IMR-90 (cell line): ENCODE results near the gene CTRB2. TPM values are rescaled to one million over a fixed set of nuclear protein-coding genes. Genes with fewer than 3 reads are reported as not detected.

Source experiments
- ATAC-seq: fragments of 200-7000 bp; cut with Tn5 transposase; 2 replicates; pipeline ENCODE4 v1.9.1; 2020; ENCODE audit warnings: low read depth, mild to moderate bottlenecking, moderate library complexity
- BruUV-seq: library from RNA; stranded (reverse); fragments of 400-500 nt; replicated peaks from 2 replicates; lab custom pipeline; 2021; lab: Mats Ljungman, UMichigan
- CTCF ChIA-PET: fragments of 300-600 bp; formaldehyde crosslinking; extraction: SDS; loops from one replicate; lab custom pipeline; 2021; ENCODE audit warnings: antibody characterized with exemption; lab: Yijun Ruan, JAX
- POLR2A ChIA-PET: fragments of 300-600 bp; sonication (Branson Sonifier 250); formaldehyde crosslinking; loops from one replicate; lab custom pipeline; 2022; ENCODE audit warnings: antibody characterized with exemption; ENCODE audit not compliant: unreplicated experiment; lab: Charles Lee
- DNase-seq: peaks from one replicate; pipeline ENCODE4 v3.0.0; 2013
- H2AFZ ChIP-seq: replicated peaks from 2 replicates; pipeline ENCODE3; 2013; ENCODE audit warnings: low read length, mild to moderate bottlenecking; ENCODE audit not compliant: poor library complexity
- H2AK5ac ChIP-seq: 2 replicates; pipeline ENCODE4 v1.6.1; 2013; ENCODE audit warnings: low read depth, low read length, inconsistent platforms
- H2AK9ac ChIP-seq: replicated peaks from 2 replicates; pipeline ENCODE3; 2013; ENCODE audit warnings: mild to moderate bottlenecking, low read depth, low read length, moderate library complexity; ENCODE audit not compliant: poor library complexity
- H2BK120ac ChIP-seq: 2 replicates; pipeline ENCODE4 v1.6.1; 2013; ENCODE audit warnings: low read depth, low read length, inconsistent platforms
- H2BK15ac ChIP-seq: 3 replicates; pipeline ENCODE4 v1.6.1; 2013; ENCODE audit warnings: low read depth, low read length, inconsistent platforms
- H2BK20ac ChIP-seq: 2 replicates; pipeline ENCODE4 v1.6.1; 2013; ENCODE audit warnings: low read depth, mild to moderate bottlenecking, inconsistent platforms, low read length, moderate library complexity
- H2BK5ac ChIP-seq: 2 replicates; pipeline ENCODE4 v1.6.1; 2013; ENCODE audit warnings: mild to moderate bottlenecking, low read depth, low read length, inconsistent platforms; ENCODE audit not compliant: poor library complexity, severe bottlenecking
- H3K14ac ChIP-seq: replicated peaks from 2 replicates; pipeline ENCODE4 v1.6.1; 2013; ENCODE audit warnings: low read depth, low read length, inconsistent platforms
- H3K18ac ChIP-seq: 2 replicates; pipeline ENCODE4 v1.6.1; 2013; ENCODE audit warnings: low read depth, low read length, control low read depth
- H3K23ac ChIP-seq: 2 replicates; pipeline ENCODE4 v1.6.1; 2013; ENCODE audit warnings: low read depth, low read length, inconsistent platforms
- H3K27ac ChIP-seq: 2 replicates; pipeline ENCODE4 v1.5.1; 2013; ENCODE audit warnings: mild to moderate bottlenecking, control low read depth, low read length; ENCODE audit not compliant: insufficient read depth
- H3K27me3 ChIP-seq: 2 replicates; pipeline ENCODE4 v1.6.1; 2013; ENCODE audit warnings: low read length; ENCODE audit not compliant: control insufficient read depth, insufficient read depth
- H3K36me3 ChIP-seq: 2 replicates; pipeline ENCODE4 v1.6.1; 2013; ENCODE audit warnings: low read length, mixed read lengths; ENCODE audit not compliant: control insufficient read depth, insufficient read depth
- H3K4ac ChIP-seq: 2 replicates; pipeline ENCODE4 v1.6.1; 2013; ENCODE audit warnings: low read depth, low read length, inconsistent platforms
- H3K4me1 ChIP-seq: 2 replicates; pipeline ENCODE4 v1.6.1; 2013; ENCODE audit warnings: low read length, mixed read lengths; ENCODE audit not compliant: control insufficient read depth, insufficient read depth
- H3K4me2 ChIP-seq: 2 replicates; pipeline ENCODE4 v1.6.1; 2013; ENCODE audit warnings: low read depth, mild to moderate bottlenecking, control low read depth, low read length, moderate library complexity
- H3K4me3 ChIP-seq: 2 replicates; pipeline ENCODE4 v1.5.1; 2013; ENCODE audit warnings: low read depth, mild to moderate bottlenecking, control low read depth, low read length, moderate library complexity; ENCODE audit not compliant: insufficient read depth
- H3K56ac ChIP-seq: 2 replicates; pipeline ENCODE4 v1.6.1; 2013; ENCODE audit warnings: low read length, inconsistent platforms; ENCODE audit not compliant: insufficient read depth; ENCODE audit errors: extremely low read depth
- H3K79me1 ChIP-seq, 2 experiments: 2 replicates each; pipeline ENCODE4 v1.6.1; 2013; ENCODE audit warnings: low read length in 2 of 2, inconsistent platforms in 1 of 2, low read depth in 1 of 2
- H3K9ac ChIP-seq: 2 replicates; pipeline ENCODE4 v1.6.1; 2013; ENCODE audit warnings: low read depth, low read length, control low read depth
- H3K9me1 ChIP-seq: 2 replicates; pipeline ENCODE4 v1.6.1; 2013; ENCODE audit warnings: low read length, inconsistent platforms; ENCODE audit not compliant: insufficient read depth
- H3K9me3 ChIP-seq: 2 replicates; pipeline ENCODE4 v1.6.1; 2013; ENCODE audit warnings: low read length; ENCODE audit not compliant: control insufficient read depth, insufficient read depth
- H4K20me1 ChIP-seq: 2 replicates; pipeline ENCODE4 v1.6.1; 2013; ENCODE audit warnings: low read length, inconsistent platforms; ENCODE audit not compliant: insufficient read depth
- H4K5ac ChIP-seq: 2 replicates; pipeline ENCODE4 v1.6.1; 2013; ENCODE audit warnings: mild to moderate bottlenecking, low read depth, low read length, control low read depth
- H4K8ac ChIP-seq, 2 experiments: 2 replicates each; pipeline ENCODE4 v1.6.1; 2013; ENCODE audit warnings: low read depth in 2 of 2, low read length in 2 of 2, control low read depth in 1 of 2, inconsistent platforms in 1 of 2
- H4K91ac ChIP-seq: 2 replicates; pipeline ENCODE4 v1.6.1; 2013; ENCODE audit warnings: low read depth, low read length, inconsistent platforms; ENCODE audit not compliant: insufficient read depth
- BHLHE40 ChIP-seq: fragments of 150-350 bp; IDR thresholded peaks from 2 replicates; pipeline ENCODE4 v1.6.1; 2016; ENCODE audit warnings: mild to moderate bottlenecking, low read depth, low read length
- CEBPB ChIP-seq: IDR thresholded peaks from 2 replicates; pipeline ENCODE4 v1.6.1; 2012; ENCODE audit warnings: low read depth, low read length, improper control_type of control experiment
- MAZ ChIP-seq: IDR thresholded peaks from 2 replicates; pipeline ENCODE4 v1.6.1; 2012; ENCODE audit warnings: low read depth, mild to moderate bottlenecking, low read length, improper control_type of control experiment, moderate library complexity, borderline replicate concordance
- MXI1 ChIP-seq: IDR thresholded peaks from 2 replicates; pipeline ENCODE4 v1.6.1; 2012; ENCODE audit warnings: low read depth, mild to moderate bottlenecking, low read length, moderate library complexity, borderline replicate concordance
- NFE2L2 ChIP-seq: fragments of 150-350 bp; IDR thresholded peaks from 2 replicates; pipeline ENCODE4 v1.6.1; 2016; ENCODE audit warnings: low read depth, mild to moderate bottlenecking, low read length
- POLR2A ChIP-seq: IDR thresholded peaks from 2 replicates; pipeline ENCODE4 v1.6.1; 2012; ENCODE audit warnings: mild to moderate bottlenecking, low read depth, low read length
- RAD21 ChIP-seq: IDR thresholded peaks from 2 replicates; pipeline ENCODE4 v1.6.1; 2012; ENCODE audit warnings: low read length, improper control_type of control experiment
- RCOR1 ChIP-seq: IDR thresholded peaks from 2 replicates; pipeline ENCODE4 v1.6.1; 2012; ENCODE audit warnings: mild to moderate bottlenecking, low read length, improper control_type of control experiment; ENCODE audit not compliant: insufficient replicate concordance
- RFX5 ChIP-seq: IDR thresholded peaks from 2 replicates; pipeline ENCODE4 v1.8.0; 2012; ENCODE audit warnings: low read depth, mild to moderate bottlenecking, low read length, moderate library complexity
- SMC3 ChIP-seq: fragments of 150-350 bp; IDR thresholded peaks from 2 replicates; pipeline ENCODE4 v1.6.1; 2016; ENCODE audit warnings: low read depth, mild to moderate bottlenecking, antibody characterized with exemption, low read length, moderate library complexity
- WGBS, 2 experiments: methylation state at CpG; one replicate each; pipeline versions ENCODE4 v1.1.5 to v1.1.7; 2013; ENCODE audit warnings: missing lambda C conversion rate in 2 of 2; ENCODE audit not compliant: insufficient read length in 1 of 2; ENCODE audit errors: extremely low coverage in 2 of 2; 5-methylcytosine and 5-hydroxymethylcytosine counted together
- dilution Hi-C: fragments of 300-500 bp; cut with HindIII; formaldehyde crosslinking; loops from one replicate; pipeline ENCODE4 v1.14.3; 2018; ENCODE audit warnings: low sequenced_read_pairs; ENCODE audit not compliant: unreplicated experiment
- in situ Hi-C: fragments of 300-500 bp; cut with MboI; formaldehyde crosslinking; loops from 3 replicates; pipeline ENCODE4 v1.14.3; 2019; ENCODE audit warnings: low sequenced_read_pairs, inconsistent platforms, mixed read lengths
- intact Hi-C: fragments of 100-400 bp; cut with micrococcal nuclease; formaldehyde crosslinking; loops from 2 replicates; pipeline ENCODE4 v1.10.0; 2022
- polyA plus RNA-seq, 3 experiments: library from polyadenylated mRNA; depleted of rRNA; stranded (reverse); fragments of >200 nt; gene quantifications; 2 replicates each; pipeline ENCODE4 v1.2.3, GENCODE V29; 2012; ENCODE audit warnings: low replicate concordance in 1 of 3
- total RNA-seq: library from RNA; depleted of rRNA; stranded (reverse); fragments of >200 nt; gene quantifications from 2 replicates; pipeline ENCODE4 v1.2.3, GENCODE V29; 2012
- TF ChIP-seq, protein P1 (sequence below): fragments of 150-350 bp; IDR thresholded peaks from 2 replicates; pipeline ENCODE4 v1.6.1; 2016; ENCODE audit warnings: low read depth, mild to moderate bottlenecking, low read length, moderate library complexity, borderline replicate concordance
- TF ChIP-seq, protein P2 (sequence below): fragments of 150-350 bp; IDR thresholded peaks from 2 replicates; pipeline ENCODE4 v1.6.1; 2017; ENCODE audit warnings: mild to moderate bottlenecking, antibody characterized with exemption, low read length, low read depth

CTRB2 gene
- total and polyA plus RNA-seq, 2 of the 4 experiments (the other 2 are of a cell fraction): not detected

DNA sequence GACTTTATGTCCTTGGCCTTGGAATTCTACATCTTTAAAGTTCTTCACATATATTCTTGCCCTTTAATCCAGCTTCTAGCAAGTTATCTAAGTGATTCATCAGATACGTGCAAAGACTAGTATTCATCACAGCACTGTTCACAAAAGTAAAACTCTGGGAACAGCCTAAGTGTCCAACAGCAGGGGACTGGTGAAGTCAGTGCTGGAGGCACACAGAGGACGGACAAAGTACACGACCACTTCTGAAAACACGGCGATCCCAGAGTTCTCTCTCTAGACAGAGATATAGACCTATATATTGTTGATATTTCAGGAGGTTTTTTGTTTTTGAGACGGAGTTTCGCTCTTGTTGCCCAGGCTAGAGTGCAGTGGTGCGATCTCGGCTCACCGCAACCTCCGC lies 24.6 kb upstream of the CTRB2 start:
- no peak overlapping the region for H2BK15ac ChIP-seq
- in situ Hi-C loops: loop anchor here (5.0 kb wide), 1 partner anchor 156 kb away; no protein-coding TSS in a partner anchor
- no peak overlapping the region for H3K14ac ChIP-seq
- no peak overlapping the region for H2AFZ ChIP-seq
- peaks cover 87% of the 10 kb centered on the region for H4K20me1 ChIP-seq
- dilution Hi-C loops: no loop called here
- ATAC-seq (no peak), DNase-seq (no peak)
- no CpG with 5 or more reads among the region's 11 CpGs for WGBS, 2 experiments
- H4K91ac ChIP-seq: no peak overlapping the region
- intact Hi-C loops: loop anchor here (5.0 kb wide), 1 partner anchor 171 kb away; no protein-coding TSS in a partner anchor
- H2BK20ac ChIP-seq: no peak overlapping the region
- peaks cover 16 to 87% of the 10 kb centered on the region in 2 experiments for H3K79me1 ChIP-seq
- ChIA-PET CTCF (no interaction called here), POLR2A (no interaction called here)
- no peak overlapping the region for H3K4me3 ChIP-seq
- peaks cover 4% of the 10 kb centered on the region; the same call in 1 of the 2 replicates for H3K9me1 ChIP-seq
- H3K18ac ChIP-seq: no peak overlapping the region
- H3K27me3 ChIP-seq: no peaks in the 10 kb centered on the region
- no peak overlapping the region for H4K5ac ChIP-seq
- peaks cover 73% of the 10 kb centered on the region for H3K36me3 ChIP-seq
- no peak overlapping the region for H2BK120ac ChIP-seq
- no peak overlapping the region for H3K4ac ChIP-seq
- H4K8ac ChIP-seq: no peak overlapping the region
- H3K4me2 ChIP-seq: no peak overlapping the region
- H3K27ac ChIP-seq: no peak overlapping the region
- TF ChIP-seq RAD21 (no peak), CEBPB (no peak), SMC3 (no peak), NFE2L2 (no peak), MXI1 (no peak), MAZ (no peak), RCOR1 (no peak), POLR2A (no peak), RFX5 (no peak), BHLHE40 (no peak)
- TF ChIP-seq, protein P1, sequence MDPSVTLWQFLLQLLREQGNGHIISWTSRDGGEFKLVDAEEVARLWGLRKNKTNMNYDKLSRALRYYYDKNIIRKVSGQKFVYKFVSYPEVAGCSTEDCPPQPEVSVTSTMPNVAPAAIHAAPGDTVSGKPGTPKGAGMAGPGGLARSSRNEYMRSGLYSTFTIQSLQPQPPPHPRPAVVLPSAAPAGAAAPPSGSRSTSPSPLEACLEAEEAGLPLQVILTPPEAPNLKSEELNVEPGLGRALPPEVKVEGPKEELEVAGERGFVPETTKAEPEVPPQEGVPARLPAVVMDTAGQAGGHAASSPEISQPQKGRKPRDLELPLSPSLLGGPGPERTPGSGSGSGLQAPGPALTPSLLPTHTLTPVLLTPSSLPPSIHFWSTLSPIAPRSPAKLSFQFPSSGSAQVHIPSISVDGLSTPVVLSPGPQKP: no peak
- TF ChIP-seq, protein P2, sequence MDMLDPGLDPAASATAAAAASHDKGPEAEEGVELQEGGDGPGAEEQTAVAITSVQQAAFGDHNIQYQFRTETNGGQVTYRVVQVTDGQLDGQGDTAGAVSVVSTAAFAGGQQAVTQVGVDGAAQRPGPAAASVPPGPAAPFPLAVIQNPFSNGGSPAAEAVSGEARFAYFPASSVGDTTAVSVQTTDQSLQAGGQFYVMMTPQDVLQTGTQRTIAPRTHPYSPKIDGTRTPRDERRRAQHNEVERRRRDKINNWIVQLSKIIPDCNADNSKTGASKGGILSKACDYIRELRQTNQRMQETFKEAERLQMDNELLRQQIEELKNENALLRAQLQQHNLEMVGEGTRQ: no peak
- no peak overlapping the region for H2BK5ac ChIP-seq
- H3K9me3 ChIP-seq: no peaks in the 10 kb centered on the region
- no peak overlapping the region for H3K9ac ChIP-seq
- H3K56ac ChIP-seq: no peak overlapping the region
- no TSS peak for BruUV-seq
- no peak overlapping the region for H3K23ac ChIP-seq
- H2AK9ac ChIP-seq: no peak overlapping the region
- H2AK5ac ChIP-seq: no peak overlapping the region
- peaks cover 7% of the 10 kb centered on the region for H3K4me1 ChIP-seq
